BLaER1 (cell line): ENCODE measurements around the gene GASK1A.
"Not testable (repeated sequence)": the region's sequence is repeated elsewhere in the genome, so short reads cannot be mapped to it uniquely, and the experiment has no call there.

Experiments
- H3K27ac ChIP-seq: shearing (Covaris generic); formaldehyde crosslinking; 2 replicates; pipeline ENCODE4 v1.8.1; 2022
- H3K27me3 ChIP-seq: shearing (Covaris generic); formaldehyde crosslinking; 2 replicates; pipeline ENCODE4 v1.8.1; 2022
- H3K36me3 ChIP-seq: shearing (Covaris generic); formaldehyde crosslinking; 2 replicates; pipeline ENCODE4 v1.8.1; 2022
- H3K4me1 ChIP-seq: shearing (Covaris generic); formaldehyde crosslinking; 2 replicates; pipeline ENCODE4 v1.8.1; 2022
- H3K4me2 ChIP-seq: shearing (Covaris generic); formaldehyde crosslinking; 2 replicates; pipeline ENCODE4 v1.8.1; 2022
- H3K4me3 ChIP-seq: shearing (Covaris generic); formaldehyde crosslinking; 2 replicates; pipeline ENCODE4 v1.8.1; 2022
- H3K9ac ChIP-seq: shearing (Covaris generic); formaldehyde crosslinking; 2 replicates; pipeline ENCODE4 v1.8.1; 2022
- H3K9me3 ChIP-seq: shearing (Covaris generic); formaldehyde crosslinking; 2 replicates; pipeline ENCODE4 v1.8.1; 2022
- H4K20me1 ChIP-seq: shearing (Covaris generic); formaldehyde crosslinking; 2 replicates; pipeline ENCODE4 v1.8.1; 2022
- Cebpa-rat ChIP-seq: shearing (Covaris generic); IDR thresholded peaks from 2 replicates; pipeline ENCODE4 v1.8.1; 2022

Gene GASK1A

GRCh38 chr3:43036621-43037423 lies 57.7 kb downstream of the GASK1A start:
- Histone ChIP-seq H4K20me1 (no peaks in the 10 kb centered on the region), H3K4me3 (no peak overlapping the region), H3K4me1 (0 out of 2 replicates have a peak, but pooled peaks cover 4% of the 10 kb centered on the region), H3K9me3 (no peaks in the 10 kb centered on the region), H3K4me2 (no peak overlapping the region), H3K9ac (no peak overlapping the region), H3K36me3 (no peaks in the 10 kb centered on the region), H3K27me3 (no peaks in the 10 kb centered on the region), H3K27ac (no peak overlapping the region)
- TF ChIP-seq Cebpa-rat, result 0 out of 2 replicates have a peak, but pooled peaks have one; percentile 18

DNA sequence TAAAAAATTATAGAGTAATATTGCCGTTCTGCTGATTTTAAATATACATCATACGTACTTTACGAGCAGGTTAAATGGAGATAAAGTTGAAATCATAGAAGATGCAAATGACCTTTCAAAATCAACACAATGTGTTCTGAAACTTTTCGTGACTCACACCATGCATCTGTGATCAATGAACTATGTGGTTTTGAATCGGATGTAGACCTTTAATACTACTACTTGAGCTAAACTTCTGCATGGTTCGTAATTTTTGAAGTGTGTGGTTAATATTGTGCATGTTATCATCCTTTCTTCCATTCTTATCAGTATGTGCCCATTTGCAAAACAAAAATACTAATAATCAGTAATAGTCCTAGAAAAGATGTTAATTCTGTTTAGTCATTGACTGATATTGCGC lies 58.9 kb downstream of the GASK1A start:
- H3K36me3 ChIP-seq, result no peaks in the 10 kb centered on the region
- H3K9ac ChIP-seq, result no peak overlapping the region
- no peak overlapping the region for H3K4me3 ChIP-seq
- no peak for TF ChIP-seq Cebpa-rat
- H3K4me1 ChIP-seq, result 0 out of 2 replicates have a peak, but pooled peaks cover 4% of the 10 kb centered on the region
- H3K4me2 ChIP-seq, result no peak overlapping the region
- no peaks in the 10 kb centered on the region for H3K27me3 ChIP-seq
- no peaks in the 10 kb centered on the region for H4K20me1 ChIP-seq
- H3K27ac ChIP-seq, result no peak overlapping the region
- H3K9me3 ChIP-seq, result peaks cover 3% of the 10 kb centered on the region; the same call in 1 of the 2 replicates

- TF ChIP-seq Cebpa-rat, result no peak
- H3K4me1 ChIP-seq, result 0 out of 2 replicates have a peak, but pooled peaks cover 4% of the 10 kb centered on the region
- no peak overlapping the region for H3K9ac ChIP-seq
- no peak overlapping the region for H3K4me2 ChIP-seq
- H4K20me1 ChIP-seq, result no peaks in the 10 kb centered on the region
- no peak overlapping the region for H3K27ac ChIP-seq
- H3K4me3 ChIP-seq, result no peak overlapping the region
- peaks cover 38% of the 10 kb centered on the region for H3K9me3 ChIP-seq
- H3K27me3 ChIP-seq, result no peaks in the 10 kb centered on the region
- no peaks in the 10 kb centered on the region for H3K36me3 ChIP-seq
Measured at GRCh38 chr3:43041517-43041916, 62.4 kb downstream of the GASK1A start.

DNA sequence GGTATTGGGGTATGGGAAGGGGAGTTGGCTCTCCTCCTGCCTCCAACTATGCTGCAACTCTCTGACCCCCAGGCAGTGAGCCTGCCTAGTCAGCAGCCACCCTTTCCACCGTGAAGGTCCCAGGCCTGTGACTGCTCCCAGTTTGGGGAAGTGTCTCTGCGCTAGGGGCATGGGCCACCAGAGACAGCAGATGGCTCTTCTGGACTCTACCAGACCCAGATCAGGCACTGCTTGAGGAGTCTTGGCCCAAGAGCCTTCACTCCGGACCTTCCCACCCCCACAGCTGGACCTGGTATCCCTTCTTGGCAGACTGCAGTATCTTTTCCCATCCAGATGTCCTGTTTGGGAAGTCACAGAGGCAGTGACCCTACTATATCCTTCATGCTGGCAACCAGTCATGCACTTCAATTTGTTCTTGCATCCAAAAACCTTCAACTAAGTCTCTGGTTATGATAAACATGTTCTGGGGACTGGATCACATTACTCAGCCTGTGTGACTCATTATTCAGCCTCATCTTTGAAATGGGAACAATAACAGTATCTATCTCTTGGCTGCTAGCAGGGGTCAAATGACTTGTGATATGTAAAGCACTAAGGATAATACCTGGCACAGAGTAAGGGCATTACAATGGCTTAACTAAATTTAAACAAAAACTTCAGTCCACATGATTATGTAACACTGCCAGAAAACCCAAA lies 64.1 kb downstream of the GASK1A start:
- H3K4me2 ChIP-seq, result no peak overlapping the region
- no peak overlapping the region for H3K27ac ChIP-seq
- no peaks in the 10 kb centered on the region for H3K36me3 ChIP-seq
- no peaks in the 10 kb centered on the region for H4K20me1 ChIP-seq
- H3K9me3 ChIP-seq, result peaks cover 54% of the 10 kb centered on the region
- no peak overlapping the region for H3K9ac ChIP-seq
- H3K27me3 ChIP-seq, result no peaks in the 10 kb centered on the region
- no peak for TF ChIP-seq Cebpa-rat
- H3K4me1 ChIP-seq, result 0 out of 2 replicates have a peak, but pooled peaks cover under 1% of the 10 kb centered on the region
- H3K4me3 ChIP-seq, result no peak overlapping the region

DNA sequence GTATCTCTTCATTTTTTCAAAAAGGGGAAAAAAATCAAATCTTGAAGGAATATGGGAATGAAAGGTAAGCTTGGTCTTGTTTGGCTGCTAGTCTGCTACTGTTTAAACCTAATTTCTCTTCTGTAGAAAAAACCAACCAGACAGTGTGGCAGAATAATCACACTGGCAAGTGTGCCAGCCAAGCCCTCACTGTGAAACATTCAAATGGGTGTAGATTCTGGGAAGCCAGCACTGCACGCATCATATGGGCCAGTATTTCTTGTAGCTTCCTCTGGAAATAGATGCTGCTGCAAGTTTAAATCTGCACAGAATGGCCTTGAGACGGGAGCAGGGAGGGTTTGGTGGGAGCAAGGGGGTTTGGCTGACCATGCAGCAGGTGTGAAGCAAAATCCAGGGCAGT lies 64.7 kb downstream of the GASK1A start:
- H3K9ac ChIP-seq, result no peak overlapping the region
- H3K4me2 ChIP-seq, result no peak overlapping the region
- H4K20me1 ChIP-seq, result no peaks in the 10 kb centered on the region
- H3K36me3 ChIP-seq, result no peaks in the 10 kb centered on the region
- no peak overlapping the region for H3K4me3 ChIP-seq
- H3K4me1 ChIP-seq, result no peaks in the 10 kb centered on the region
- no peak overlapping the region for H3K27ac ChIP-seq
- peaks cover 60% of the 10 kb centered on the region for H3K9me3 ChIP-seq
- TF ChIP-seq Cebpa-rat, result no peak
- no peaks in the 10 kb centered on the region for H3K27me3 ChIP-seq

- H3K4me1 ChIP-seq, H3K4me3 ChIP-seq, H3K4me2 ChIP-seq, H3K27me3 ChIP-seq, H3K27ac ChIP-seq, H3K9ac ChIP-seq, H3K36me3 ChIP-seq, H4K20me1 ChIP-seq: not testable (repeated sequence)
- peaks cover 69% of the 10 kb centered on the region for H3K9me3 ChIP-seq
Measured at GRCh38 chr3:43045079-43045478, 66.0 kb downstream of the GASK1A start.

- Histone ChIP-seq H3K27me3 (no peaks in the 10 kb centered on the region), H3K4me2 (no peak overlapping the region), H3K9me3 (peaks cover 77% of the 10 kb centered on the region), H3K27ac (no peak overlapping the region), H4K20me1 (no peaks in the 10 kb centered on the region), H3K4me3 (no peak overlapping the region), H3K36me3 (no peaks in the 10 kb centered on the region), H3K4me1 (no peaks in the 10 kb centered on the region), H3K9ac (no peak overlapping the region)
- TF ChIP-seq Cebpa-rat, result no peak
Measured at GRCh38 chr3:43046583-43046982, 67.5 kb downstream of the GASK1A start.

GRCh38 chr3:43048470-43048869 lies 69.4 kb downstream of the GASK1A start:
- Histone ChIP-seq H3K4me1 (no peaks in the 10 kb centered on the region), H3K36me3 (no peaks in the 10 kb centered on the region), H3K9me3 (peaks cover 69% of the 10 kb centered on the region), H3K4me2 (no peak overlapping the region), H3K27ac (no peak overlapping the region), H3K9ac (no peak overlapping the region), H3K4me3 (no peak overlapping the region), H4K20me1 (no peaks in the 10 kb centered on the region), H3K27me3 (no peaks in the 10 kb centered on the region)
- TF ChIP-seq Cebpa-rat, result no peak

DNA sequence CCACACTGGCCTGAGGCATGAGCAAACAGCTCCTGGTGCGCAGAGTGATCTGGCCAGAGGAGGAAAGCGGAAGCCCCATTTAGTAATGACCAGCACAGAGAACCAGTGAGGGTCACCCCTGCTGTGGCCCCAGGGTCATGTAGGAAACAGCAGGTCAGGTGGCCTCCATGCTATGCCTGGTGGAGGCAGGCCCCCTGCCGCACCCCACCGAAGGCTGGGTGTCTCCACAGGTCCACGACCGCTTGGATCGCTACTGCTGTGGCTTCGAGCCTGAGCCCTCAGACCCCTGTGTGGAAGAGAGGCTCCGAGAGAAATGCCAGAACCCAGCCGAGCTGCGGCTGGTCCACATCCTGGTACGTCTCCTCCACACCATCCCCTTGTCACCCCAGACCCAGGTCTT lies 74.2 kb downstream of the GASK1A start:
- no peaks in the 10 kb centered on the region for H3K4me1 ChIP-seq
- TF ChIP-seq Cebpa-rat, result no peak

GRCh38 chr3:43054754-43055153 lies 75.6 kb downstream of the GASK1A start:
- H3K9me3 ChIP-seq, result peaks cover 10% of the 10 kb centered on the region; the same call in 1 of the 2 replicates
- no peaks in the 10 kb centered on the region for H3K4me1 ChIP-seq
- no peak overlapping the region for H3K9ac ChIP-seq
- H3K27ac ChIP-seq, result no peak overlapping the region
- H3K36me3 ChIP-seq, result no peaks in the 10 kb centered on the region
- H3K4me2 ChIP-seq, result no peak overlapping the region
- H3K4me3 ChIP-seq, result no peak overlapping the region
- no peaks in the 10 kb centered on the region for H4K20me1 ChIP-seq
- H3K27me3 ChIP-seq, result no peaks in the 10 kb centered on the region
- no peak for TF ChIP-seq Cebpa-rat

More for the DNA sequence above, 74.2 kb downstream of the GASK1A start:
- Histone ChIP-seq H3K4me2 (no peak overlapping the region), H3K9ac (no peak overlapping the region), H3K9me3 (peaks cover 22% of the 10 kb centered on the region), H4K20me1 (no peaks in the 10 kb centered on the region), H3K27me3 (no peaks in the 10 kb centered on the region), H3K36me3 (no peaks in the 10 kb centered on the region), H3K4me3 (no peak overlapping the region), H3K27ac (no peak overlapping the region)
